NCI-H1048 (cell line): ENCODE measurements around the gene ABHD17C.

Experiments
- DNase-seq: peaks from one replicate; lab custom pipeline; 2025; lab: John Stamatoyannopoulos, UW

The ABHD17C gene

DNA sequence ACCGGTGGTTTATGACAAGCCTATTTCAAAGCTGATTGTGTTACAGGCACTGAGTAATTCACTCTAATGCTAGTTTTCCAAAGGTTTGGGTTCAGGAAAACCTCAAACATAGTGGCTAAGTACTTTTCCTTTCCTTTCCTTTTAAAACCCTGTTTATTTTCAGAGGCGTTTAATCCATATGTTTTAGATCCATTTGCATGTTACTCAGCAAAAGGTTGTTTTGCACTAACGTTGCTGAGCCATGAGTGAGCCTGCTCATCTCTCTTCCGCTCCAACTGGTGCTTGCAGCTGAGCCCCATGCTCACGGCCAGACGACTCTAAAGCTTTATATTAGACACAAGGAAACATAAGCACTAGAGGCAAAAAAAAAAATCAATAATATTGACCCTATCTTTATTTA, 93.4 kb downstream of the ABHD17C start:
- no peak for DNase-seq

DNA sequence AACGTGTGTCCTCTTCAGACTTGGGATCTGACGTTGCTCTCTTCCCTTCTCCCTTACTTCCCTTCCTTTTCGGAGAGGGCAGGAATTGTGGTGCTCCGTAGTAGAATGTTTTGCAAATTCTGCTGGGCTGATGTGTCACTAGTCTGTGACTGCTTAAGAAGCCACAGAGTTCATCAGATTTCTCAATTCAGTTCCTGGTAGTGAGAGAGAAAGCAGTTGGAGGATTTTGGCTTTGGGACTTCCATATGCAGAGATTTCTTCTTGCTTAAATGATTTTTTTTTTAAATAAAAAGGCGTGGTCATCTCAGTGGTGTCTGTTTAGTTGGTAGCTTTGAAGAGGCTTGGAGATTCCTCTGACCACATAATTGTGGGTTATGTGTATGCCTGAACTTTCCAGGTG, 94.2 kb downstream of the ABHD17C start:
- DNase-seq: no peak

DNA sequence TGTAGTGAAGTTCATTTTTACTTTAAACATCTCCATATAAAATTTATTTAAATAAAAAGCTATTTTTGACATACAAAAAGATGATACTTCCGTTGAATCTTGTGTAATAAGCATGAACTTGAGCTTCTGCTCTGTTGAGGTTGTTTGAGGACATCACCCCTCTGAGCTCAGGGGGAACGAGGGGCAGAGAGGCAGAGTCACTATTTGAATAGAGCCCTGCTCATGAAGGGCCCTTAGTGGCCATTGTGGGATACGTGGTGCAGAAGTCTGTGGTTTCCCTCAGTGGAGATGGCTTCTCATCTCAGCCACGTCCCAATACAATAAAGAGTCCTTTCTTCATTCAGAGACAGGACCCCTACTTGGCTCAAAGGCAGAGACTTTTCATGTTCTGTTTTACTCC, 94.7 kb downstream of the ABHD17C start:
- DNase-seq: no peak

DNA sequence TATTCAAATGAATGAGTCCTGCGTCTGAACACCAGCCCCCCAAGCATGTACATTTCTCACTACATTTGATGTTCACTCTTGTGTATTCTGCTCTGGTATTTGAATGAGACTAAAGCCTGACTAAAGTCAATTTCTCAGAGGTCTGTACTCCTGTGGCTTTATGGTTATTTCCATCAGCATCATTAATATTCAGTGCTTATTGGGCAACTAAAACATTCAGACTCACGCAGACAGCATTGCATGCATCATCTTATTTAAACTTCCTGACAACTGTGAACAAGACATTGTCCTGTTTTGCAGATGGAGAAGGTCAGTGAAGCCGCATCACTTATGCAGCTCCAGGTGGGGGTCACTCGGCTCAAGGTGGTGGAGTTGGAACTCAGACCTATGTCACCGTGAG, 95.1 kb downstream of the ABHD17C start:
- DNase-seq: no peak

DNA sequence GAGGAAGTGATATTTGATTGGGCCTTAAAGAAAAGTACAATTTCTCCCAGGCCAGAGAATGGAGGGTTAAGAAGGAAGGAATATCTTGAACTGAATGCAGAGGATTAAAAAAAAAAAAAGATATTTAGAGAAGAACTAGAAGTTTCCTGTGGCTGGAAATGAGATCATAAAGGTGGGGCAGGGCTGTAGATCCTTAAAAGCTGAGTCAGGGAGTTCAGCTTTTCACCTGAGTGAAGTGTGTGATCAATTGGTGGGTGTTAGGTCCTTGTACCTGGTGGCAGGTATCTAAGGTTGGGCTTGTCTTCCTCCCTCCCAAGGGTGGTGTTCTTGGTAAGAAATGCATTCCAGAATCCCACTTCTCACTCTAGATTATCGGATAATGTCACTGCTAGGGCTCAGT, 95.9 kb downstream of the ABHD17C start:
- no peak for DNase-seq

DNA sequence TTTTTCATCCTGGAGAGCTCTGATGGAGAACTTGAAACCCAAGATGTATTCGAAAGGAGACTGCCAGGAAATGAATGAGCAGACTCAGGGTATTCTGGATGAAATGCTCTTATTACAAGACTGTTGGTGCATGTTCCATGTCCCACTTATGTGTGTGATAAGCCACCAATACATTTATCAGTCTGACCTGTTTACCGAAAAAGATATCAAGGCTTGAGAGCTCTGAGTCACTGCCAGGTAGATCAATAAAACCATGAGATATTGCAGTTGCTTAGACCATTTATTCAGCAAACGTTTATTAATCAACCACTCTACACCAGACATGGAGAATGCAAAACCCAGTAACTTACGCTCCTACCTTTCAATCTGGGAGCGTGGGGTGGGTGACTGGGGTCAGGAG, 101.3 kb downstream of the ABHD17C start:
- no peak for DNase-seq

DNA sequence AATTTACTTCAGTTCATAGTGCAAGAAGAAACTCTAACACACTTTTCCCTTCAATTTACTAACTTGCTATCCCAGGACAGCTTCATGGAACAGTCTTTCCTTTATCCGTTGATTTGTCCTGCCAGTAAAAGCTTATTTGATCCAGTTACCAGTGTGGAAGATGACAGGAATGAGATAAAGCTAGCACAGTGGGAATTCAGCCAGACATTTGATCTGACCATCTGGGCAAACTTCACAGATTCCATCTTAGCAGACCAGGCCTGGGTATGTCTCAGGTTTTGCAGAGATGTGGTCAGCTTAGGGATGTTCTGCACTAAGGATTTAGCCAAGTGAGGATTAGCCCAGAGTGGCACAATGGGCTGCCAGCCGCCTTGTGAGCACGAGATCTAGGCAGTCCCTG, 103.8 kb downstream of the ABHD17C start:
- DNase-seq: no peak

DNA sequence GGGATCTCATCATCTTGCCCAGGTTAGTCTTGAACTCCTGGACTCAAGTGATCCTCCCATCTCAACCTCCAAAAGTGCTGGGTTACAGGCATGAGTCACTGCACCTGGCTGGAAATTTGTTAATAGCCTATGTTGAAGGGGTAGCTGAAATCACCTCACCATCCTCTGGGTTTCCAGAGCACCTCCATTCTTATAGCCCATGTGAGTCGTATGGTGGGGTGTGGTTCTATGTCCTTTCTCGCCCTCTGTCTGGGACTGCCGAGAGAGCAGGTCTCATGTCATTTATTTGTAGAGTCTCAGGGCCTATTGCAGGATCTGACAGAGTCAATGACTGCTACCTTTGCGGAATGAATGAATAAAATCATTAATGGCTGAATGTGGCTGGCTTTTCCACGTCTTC, 105.0 kb downstream of the ABHD17C start:
- DNase-seq: no peak

DNA sequence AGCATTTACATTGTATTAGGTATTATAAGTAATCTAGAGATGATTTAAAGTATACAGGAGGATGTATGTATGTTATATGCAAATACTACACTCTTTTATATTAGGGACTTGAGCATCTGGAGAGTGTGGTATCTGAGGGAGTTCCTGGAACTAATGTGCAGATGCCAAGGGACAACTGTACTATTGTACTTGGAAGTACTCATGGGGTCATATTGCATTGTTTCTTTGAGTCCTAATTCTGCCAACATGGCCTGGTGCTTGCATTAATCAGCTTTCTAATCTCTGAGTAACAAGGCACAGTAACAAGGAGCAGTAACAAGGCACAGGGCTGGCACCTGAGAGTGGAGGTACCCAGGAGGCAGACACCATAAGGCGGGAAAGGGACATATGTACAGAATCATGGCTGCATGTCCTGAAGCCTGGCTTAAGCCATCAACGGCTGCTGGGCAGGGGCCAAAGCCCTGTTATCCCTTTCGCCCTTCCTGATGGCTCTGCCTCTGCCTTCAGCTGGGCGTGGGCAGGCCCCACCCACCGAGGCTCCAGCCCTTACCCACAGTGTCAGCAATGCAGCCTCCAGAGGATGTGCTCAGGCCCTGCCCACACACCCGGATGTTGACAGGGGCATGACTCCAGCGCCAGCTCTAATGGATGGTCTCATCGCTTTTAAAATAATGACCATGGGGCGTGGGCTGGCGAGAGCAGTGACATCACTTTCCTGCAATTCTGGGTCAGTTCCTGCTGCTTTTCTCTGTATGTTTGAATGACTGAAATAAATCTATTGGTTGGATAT, 107.0 kb downstream of the ABHD17C start:
- DNase-seq: no peak

DNA sequence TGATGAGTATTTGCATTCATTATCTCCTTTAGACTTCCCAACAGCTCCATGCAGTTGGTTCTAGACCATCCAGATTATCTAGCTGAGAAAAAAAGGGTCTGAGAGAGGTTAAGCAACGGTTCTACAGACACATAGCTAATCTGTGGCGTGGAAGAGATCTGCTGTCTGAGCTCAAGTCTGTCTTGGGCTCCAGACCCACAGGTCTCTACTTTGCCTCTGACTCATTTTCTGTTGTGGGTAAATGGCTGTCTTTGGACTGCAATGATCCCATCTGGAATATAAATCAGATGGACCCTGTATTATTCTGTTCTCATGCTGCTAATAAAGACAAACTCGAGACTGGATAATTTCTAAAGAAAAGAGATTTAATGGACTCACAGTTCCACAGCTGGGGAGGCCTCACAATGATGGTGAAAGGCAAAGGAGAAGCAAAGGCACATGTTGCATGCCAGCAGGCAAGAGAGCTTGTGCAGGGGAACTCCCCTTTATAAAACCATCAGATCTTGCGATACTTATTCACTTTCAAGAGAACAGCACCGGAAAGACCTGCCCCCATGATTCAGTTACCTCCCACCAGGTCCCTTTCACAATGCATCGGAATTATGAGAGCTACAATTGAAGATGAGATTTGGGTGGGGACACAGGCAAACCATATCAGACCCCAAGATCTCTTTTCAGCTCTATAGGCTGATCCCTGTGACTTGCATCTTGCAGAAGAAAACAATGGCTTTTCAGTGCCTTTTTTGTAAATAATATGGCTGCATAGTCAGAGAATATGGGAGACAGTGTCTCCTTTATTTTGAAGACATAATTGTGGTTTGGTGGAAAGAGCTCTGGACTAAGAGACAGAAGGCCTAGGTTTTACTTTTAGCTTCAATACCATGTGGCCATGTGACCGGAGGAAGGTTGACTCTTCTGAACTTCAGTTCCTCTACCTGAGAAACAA, 108.7 kb downstream of the ABHD17C start:
- no peak for DNase-seq

DNA sequence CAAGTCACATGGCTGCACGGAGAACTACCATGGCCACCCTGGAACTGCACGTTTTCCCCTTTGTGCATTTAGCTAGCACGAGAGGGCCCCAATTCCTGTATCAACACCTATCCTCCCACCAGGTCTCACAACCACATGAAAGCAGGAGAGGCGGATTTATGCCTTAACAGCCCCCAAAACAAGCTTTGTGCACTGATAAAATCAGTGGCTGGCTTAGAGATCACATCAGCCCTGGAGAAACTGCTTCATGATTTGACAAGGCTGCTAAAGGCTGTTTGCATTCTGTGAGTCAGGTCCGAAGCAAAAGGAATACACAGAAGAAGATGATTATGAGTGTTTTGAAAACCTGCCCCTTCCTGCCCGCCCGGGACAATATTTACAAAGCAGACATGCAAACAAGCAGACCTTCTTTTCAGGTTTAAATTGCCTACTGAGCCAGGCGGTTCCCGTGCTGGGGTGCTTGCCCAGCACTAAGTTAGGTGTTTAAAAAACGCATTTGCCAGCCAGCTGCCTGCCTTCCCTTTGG, 109.9 kb downstream of the ABHD17C start:
- no peak for DNase-seq
